A549 (cell line): ENCODE data around the gene UNC5C.

Source experiments
- CHD2 ChIP-seq: fragments of 150-350 bp; IDR thresholded peaks from 2 replicates; pipeline ENCODE4 v1.6.1; 2014; ENCODE audit warnings: low read length; ENCODE audit not compliant: partially characterized antibody
- CTCF ChIP-seq: fragments of >200 bp; sonication (Bioruptor Twin); formaldehyde crosslinking; IDR thresholded peaks from 3 replicates; pipeline ENCODE4 v1.5.1; 2016
- NR3C1 ChIP-seq: fragments of >200 bp; sonication (Bioruptor Twin); formaldehyde crosslinking; IDR thresholded peaks from 3 replicates; pipeline ENCODE4 v1.6.1; 2017

GRCh38 chr4:95256108-95256835, 292.5 kb downstream of the UNC5C start:
- TF ChIP-seq CTCF (no peak), NR3C1 (no peak), CHD2 (no peak)
